GM10266 (cell line): ENCODE measurements around the gene FXYD5.

Source experiments
- DNase-seq: peaks from one replicate; pipeline ENCODE4 v3.0.0; 2012; ENCODE audit errors: extremely low spot score
- TF ChIP-seq, protein P1 (sequence below): IDR thresholded peaks from 2 replicates; pipeline ENCODE4 v1.5.1; 2012; ENCODE audit warnings: mild to moderate bottlenecking, low read depth; ENCODE audit not compliant: control insufficient read depth, insufficient read depth; ENCODE audit errors: missing control alignments

FXYD5 gene

DNA sequence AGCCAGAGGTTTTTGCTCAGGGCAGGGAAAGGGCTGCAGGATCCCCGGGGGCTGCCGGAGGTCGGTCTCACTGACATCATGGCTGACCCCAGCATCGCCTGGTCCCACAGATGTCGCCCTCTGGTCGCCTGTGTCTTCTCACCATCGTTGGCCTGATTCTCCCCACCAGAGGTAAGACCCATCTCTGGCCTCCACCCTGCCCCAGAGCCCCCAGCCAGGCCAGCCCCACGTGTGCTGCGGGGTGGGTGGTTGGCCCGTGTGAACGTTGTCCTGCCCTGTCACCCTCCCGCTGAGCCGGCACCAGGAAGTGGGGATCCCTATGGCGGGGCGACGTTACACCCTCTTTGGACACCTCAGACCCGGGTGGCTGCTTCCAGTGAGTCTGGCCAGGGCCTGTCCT, 906 bp downstream of the FXYD5 start:
- no peak for DNase-seq
- TF ChIP-seq, protein P1, sequence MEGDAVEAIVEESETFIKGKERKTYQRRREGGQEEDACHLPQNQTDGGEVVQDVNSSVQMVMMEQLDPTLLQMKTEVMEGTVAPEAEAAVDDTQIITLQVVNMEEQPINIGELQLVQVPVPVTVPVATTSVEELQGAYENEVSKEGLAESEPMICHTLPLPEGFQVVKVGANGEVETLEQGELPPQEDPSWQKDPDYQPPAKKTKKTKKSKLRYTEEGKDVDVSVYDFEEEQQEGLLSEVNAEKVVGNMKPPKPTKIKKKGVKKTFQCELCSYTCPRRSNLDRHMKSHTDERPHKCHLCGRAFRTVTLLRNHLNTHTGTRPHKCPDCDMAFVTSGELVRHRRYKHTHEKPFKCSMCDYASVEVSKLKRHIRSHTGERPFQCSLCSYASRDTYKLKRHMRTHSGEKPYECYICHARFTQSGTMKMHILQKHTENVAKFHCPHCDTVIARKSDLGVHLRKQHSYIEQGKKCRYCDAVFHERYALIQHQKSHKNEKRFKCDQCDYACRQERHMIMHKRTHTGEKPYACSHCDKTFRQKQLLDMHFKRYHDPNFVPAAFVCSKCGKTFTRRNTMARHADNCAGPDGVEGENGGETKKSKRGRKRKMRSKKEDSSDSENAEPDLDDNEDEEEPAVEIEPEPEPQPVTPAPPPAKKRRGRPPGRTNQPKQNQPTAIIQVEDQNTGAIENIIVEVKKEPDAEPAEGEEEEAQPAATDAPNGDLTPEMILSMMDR: peak; percentile 6

DNA sequence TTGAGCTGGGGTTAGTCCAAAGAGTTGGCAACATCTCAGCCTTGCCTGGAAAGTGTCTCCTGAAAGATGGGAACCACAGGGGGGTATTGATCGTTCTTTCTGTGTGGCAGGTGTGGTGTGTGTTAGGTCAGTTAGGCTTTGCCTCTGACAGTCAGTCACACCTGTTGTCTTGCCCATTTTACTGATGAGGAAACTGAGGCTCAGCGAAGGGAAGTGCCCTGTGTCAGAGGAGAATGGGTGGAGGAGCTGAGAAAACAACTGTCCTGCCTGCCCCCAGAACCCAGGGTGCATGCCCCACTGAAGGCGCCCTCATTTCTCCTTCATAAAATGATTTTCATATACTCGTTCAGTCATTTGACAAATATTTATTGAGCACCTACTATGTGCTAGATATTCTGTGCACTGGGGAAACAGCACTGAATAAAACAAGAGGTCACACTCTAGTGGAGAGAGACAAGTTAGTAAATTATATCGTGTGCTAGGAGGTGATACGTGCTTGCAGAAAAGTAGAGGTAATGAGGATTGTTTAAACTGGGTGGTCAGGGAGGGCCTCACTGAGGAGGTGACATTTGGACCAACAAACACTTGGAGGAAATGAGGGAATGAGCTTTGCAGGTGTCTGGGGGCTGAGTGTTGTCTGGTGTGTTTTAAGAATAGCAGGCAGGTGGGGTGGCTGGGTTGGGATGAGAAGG, 1.6 kb downstream of the FXYD5 start:
- DNase-seq: no peak
- TF ChIP-seq, protein P1: no peak

GRCh38 chr19:35156673-35157014, 2.1 kb downstream of the FXYD5 start:
- no peak for DNase-seq
- TF ChIP-seq, protein P1: no peak

GRCh38 chr19:35157431-35157830, 2.9 kb downstream of the FXYD5 start:
- TF ChIP-seq, protein P1: no peak
- DNase-seq: no peak

- TF ChIP-seq, protein P1: no peak
- no peak for DNase-seq
Observed at GRCh38 chr19:35159606-35160005, 5.1 kb downstream of the FXYD5 start.

DNA sequence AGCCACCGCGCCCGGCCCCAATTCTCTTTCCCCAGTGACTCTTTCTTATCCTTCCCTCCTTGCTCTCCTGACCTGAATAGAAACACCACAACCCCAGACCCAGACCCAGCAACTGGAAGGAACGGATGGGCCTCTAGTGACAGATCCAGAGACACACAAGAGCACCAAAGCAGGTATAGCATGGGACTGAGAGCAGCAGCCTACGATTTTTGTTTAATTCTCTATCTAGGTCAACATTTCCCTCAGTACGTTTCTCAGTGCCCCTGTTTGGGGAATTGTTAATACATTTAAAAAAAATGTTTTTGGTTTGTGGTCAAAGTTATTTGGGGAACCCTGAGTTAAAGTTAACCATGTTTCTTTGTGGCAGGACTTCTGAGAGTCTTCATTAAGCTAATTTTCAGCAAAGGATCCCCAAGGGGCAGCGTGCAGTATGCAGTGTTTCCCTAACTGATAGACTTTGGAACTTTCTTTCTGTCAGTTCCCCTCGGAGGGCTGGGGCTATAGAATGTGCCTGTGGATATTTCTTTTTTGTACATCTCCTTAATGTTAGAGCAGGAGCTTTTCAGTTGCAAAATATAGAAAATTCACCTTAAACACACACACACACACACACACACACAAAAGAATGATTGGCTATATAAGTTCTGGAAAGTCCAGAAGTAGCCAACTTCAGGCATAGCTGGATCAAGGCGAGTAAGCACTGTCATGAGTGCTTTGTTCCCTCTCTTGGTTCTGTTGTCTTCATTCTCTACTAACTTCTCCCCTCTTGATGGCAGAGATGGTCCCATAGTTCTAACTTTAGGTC, 6.3 kb downstream of the FXYD5 start:
- TF ChIP-seq, protein P1: no peak
- no peak for DNase-seq

DNA sequence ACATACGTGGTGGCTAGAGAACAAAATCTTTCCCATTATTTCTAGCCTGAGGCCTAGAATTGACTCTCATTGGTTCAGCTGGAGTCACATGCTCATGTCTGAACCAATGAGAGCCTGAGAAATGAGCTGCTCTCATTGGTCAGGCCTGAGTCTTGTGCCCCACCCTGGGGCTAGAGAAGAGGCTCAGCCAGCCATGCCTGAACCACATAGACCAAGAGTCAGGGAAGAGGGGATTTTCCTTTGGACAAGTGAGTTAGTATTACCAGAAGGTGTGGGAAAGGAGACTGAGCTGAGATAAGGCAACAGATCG, 6.9 kb downstream of the FXYD5 start:
- no peak for DNase-seq
- TF ChIP-seq, protein P1: no peak
